ENCODE measurements around the gene TGFB2.

- no peak for TF ChIP-seq ZNF263 (CRISPR knock-in tag; IDR thresholded peaks at IDR 0.05; ENCODE audit: low read depth)
- no peak for TF ChIP-seq SP1 (CRISPR knock-in tag; conservative IDR thresholded peaks at IDR 0.05)
- TF ChIP-seq CTCF (IDR thresholded peaks at IDR 0.05), result no peak
- no peak for TF ChIP-seq IRF1 (CRISPR knock-in tag; IDR thresholded peaks at IDR 0.05)
- TF ChIP-seq MLX (CRISPR knock-in tag; IDR thresholded peaks at IDR 0.05), result no peak
- TF ChIP-seq FOXP1 (CRISPR knock-in tag; IDR thresholded peaks at IDR 0.05; ENCODE audit: borderline replicate concordance), result no peak
- no peak for TF ChIP-seq OVOL2 (CRISPR knock-in tag; IDR thresholded peaks at IDR 0.05; ENCODE audit: borderline replicate concordance)
- TF ChIP-seq ZNF671 (CRISPR knock-in tag; IDR thresholded peaks at IDR 0.05), result no peak
- TF ChIP-seq FOXK1 (CRISPR knock-in tag; IDR thresholded peaks at IDR 0.05), result no peak
Observed at GRCh38 chr1:218388591-218388990, 43.5 kb downstream of the TGFB2 start.

Measured in WTC11 (cell line).